DMS153 treated with DMSO at 0.1 percent for 48 hours (cell line): Measurements from ENCODE around the gene ZNF787.

ENCODE experiments used
- DNase-seq: peaks from one replicate; lab custom pipeline; 2025; ENCODE audit not compliant: unreplicated experiment; lab: John Stamatoyannopoulos, UW

Gene ZNF787

GRCh38 chr19:56089344-56089743 is 31.8 kb downstream of the ZNF787 start:
- DNase-seq = no peak

GRCh38 chr19:56088497-56089215 is 32.4 kb downstream of the ZNF787 start:
- DNase-seq = no peak

GRCh38 chr19:56087647-56088496 is 33.2 kb downstream of the ZNF787 start:
- no peak for DNase-seq

- DNase-seq = no peak
Measured at GRCh38 chr19:56086671-56087430, 34.2 kb downstream of the ZNF787 start.

GRCh38 chr19:56085571-56086275 is 35.4 kb downstream of the ZNF787 start:
- no peak for DNase-seq

- no peak for DNase-seq
Measured at GRCh38 chr19:56084835-56085536, 36.1 kb downstream of the ZNF787 start.

GRCh38 chr19:56083668-56084067 is 37.4 kb downstream of the ZNF787 start:
- no peak for DNase-seq

GRCh38 chr19:56080669-56081401 is 40.3 kb downstream of the ZNF787 start:
- peak; percentile 25 for DNase-seq

- no peak for DNase-seq
Measured at GRCh38 chr19:56079609-56080008, 41.5 kb downstream of the ZNF787 start.

GRCh38 chr19:56076498-56076897 is 44.6 kb downstream of the ZNF787 start:
- peak; percentile 2 for DNase-seq

- no peak for DNase-seq
Measured at GRCh38 chr19:56071151-56071550, 49.9 kb downstream of the ZNF787 start.

- no peak for DNase-seq
Measured at GRCh38 chr19:56069642-56070041, 51.5 kb downstream of the ZNF787 start.

- peak; percentile 43 for DNase-seq
Measured at GRCh38 chr19:56066152-56067023, 54.7 kb downstream of the ZNF787 start.

- DNase-seq = no peak
Measured at GRCh38 chr19:56053596-56053995, 67.5 kb downstream of the ZNF787 start.
